IMR-90 (cell line): Measurements from ENCODE around the gene CHMP1B. TPM values are rescaled to one million over a fixed set of nuclear protein-coding genes. Genes with fewer than 3 reads are reported as not detected.

Experiments used
- ATAC-seq: fragments of 200-7000 bp; cut with Tn5 transposase; 2 replicates; pipeline ENCODE4 v1.9.1; 2020; ENCODE audit warnings: low read depth, mild to moderate bottlenecking, moderate library complexity
- BruUV-seq: library from RNA; stranded (reverse); fragments of 400-500 nt; replicated peaks from 2 replicates; lab custom pipeline; 2021; lab: Mats Ljungman, UMichigan
- CTCF ChIA-PET: fragments of 300-600 bp; formaldehyde crosslinking; extraction: SDS; loops from one replicate; lab custom pipeline; 2021; ENCODE audit warnings: antibody characterized with exemption; lab: Yijun Ruan, JAX
- POLR2A ChIA-PET: fragments of 300-600 bp; sonication (Branson Sonifier 250); formaldehyde crosslinking; loops from one replicate; lab custom pipeline; 2022; ENCODE audit warnings: antibody characterized with exemption; ENCODE audit not compliant: unreplicated experiment; lab: Charles Lee
- DNase-seq: peaks from one replicate; pipeline ENCODE4 v3.0.0; 2013
- H2AFZ ChIP-seq: replicated peaks from 2 replicates; pipeline ENCODE3; 2013; ENCODE audit warnings: low read length, mild to moderate bottlenecking; ENCODE audit not compliant: poor library complexity
- H2AK5ac ChIP-seq: 2 replicates; pipeline ENCODE4 v1.6.1; 2013; ENCODE audit warnings: low read depth, low read length, inconsistent platforms
- H2AK9ac ChIP-seq: replicated peaks from 2 replicates; pipeline ENCODE3; 2013; ENCODE audit warnings: mild to moderate bottlenecking, low read depth, low read length, moderate library complexity; ENCODE audit not compliant: poor library complexity
- H2BK120ac ChIP-seq: 2 replicates; pipeline ENCODE4 v1.6.1; 2013; ENCODE audit warnings: low read depth, low read length, inconsistent platforms
- H2BK15ac ChIP-seq: 3 replicates; pipeline ENCODE4 v1.6.1; 2013; ENCODE audit warnings: low read depth, low read length, inconsistent platforms
- H2BK20ac ChIP-seq: 2 replicates; pipeline ENCODE4 v1.6.1; 2013; ENCODE audit warnings: low read depth, mild to moderate bottlenecking, inconsistent platforms, low read length, moderate library complexity
- H2BK5ac ChIP-seq: 2 replicates; pipeline ENCODE4 v1.6.1; 2013; ENCODE audit warnings: mild to moderate bottlenecking, low read depth, low read length, inconsistent platforms; ENCODE audit not compliant: poor library complexity, severe bottlenecking
- H3K14ac ChIP-seq: replicated peaks from 2 replicates; pipeline ENCODE4 v1.6.1; 2013; ENCODE audit warnings: low read depth, low read length, inconsistent platforms
- H3K18ac ChIP-seq: 2 replicates; pipeline ENCODE4 v1.6.1; 2013; ENCODE audit warnings: low read depth, low read length, control low read depth
- H3K23ac ChIP-seq: 2 replicates; pipeline ENCODE4 v1.6.1; 2013; ENCODE audit warnings: low read depth, low read length, inconsistent platforms
- H3K27ac ChIP-seq: 2 replicates; pipeline ENCODE4 v1.5.1; 2013; ENCODE audit warnings: mild to moderate bottlenecking, control low read depth, low read length; ENCODE audit not compliant: insufficient read depth
- H3K27me3 ChIP-seq: 2 replicates; pipeline ENCODE4 v1.6.1; 2013; ENCODE audit warnings: low read length; ENCODE audit not compliant: control insufficient read depth, insufficient read depth
- H3K36me3 ChIP-seq: 2 replicates; pipeline ENCODE4 v1.6.1; 2013; ENCODE audit warnings: low read length, mixed read lengths; ENCODE audit not compliant: control insufficient read depth, insufficient read depth
- H3K4ac ChIP-seq: 2 replicates; pipeline ENCODE4 v1.6.1; 2013; ENCODE audit warnings: low read depth, low read length, inconsistent platforms
- H3K4me1 ChIP-seq: 2 replicates; pipeline ENCODE4 v1.6.1; 2013; ENCODE audit warnings: low read length, mixed read lengths; ENCODE audit not compliant: control insufficient read depth, insufficient read depth
- H3K4me2 ChIP-seq: 2 replicates; pipeline ENCODE4 v1.6.1; 2013; ENCODE audit warnings: low read depth, mild to moderate bottlenecking, control low read depth, low read length, moderate library complexity
- H3K4me3 ChIP-seq: 2 replicates; pipeline ENCODE4 v1.5.1; 2013; ENCODE audit warnings: low read depth, mild to moderate bottlenecking, control low read depth, low read length, moderate library complexity; ENCODE audit not compliant: insufficient read depth
- H3K56ac ChIP-seq: 2 replicates; pipeline ENCODE4 v1.6.1; 2013; ENCODE audit warnings: low read length, inconsistent platforms; ENCODE audit not compliant: insufficient read depth; ENCODE audit errors: extremely low read depth
- H3K79me1 ChIP-seq, 2 experiments: 2 replicates each; pipeline ENCODE4 v1.6.1; 2013; ENCODE audit warnings: low read length in 2 of 2, inconsistent platforms in 1 of 2, low read depth in 1 of 2
- H3K9ac ChIP-seq: 2 replicates; pipeline ENCODE4 v1.6.1; 2013; ENCODE audit warnings: low read depth, low read length, control low read depth
- H3K9me1 ChIP-seq: 2 replicates; pipeline ENCODE4 v1.6.1; 2013; ENCODE audit warnings: low read length, inconsistent platforms; ENCODE audit not compliant: insufficient read depth
- H3K9me3 ChIP-seq: 2 replicates; pipeline ENCODE4 v1.6.1; 2013; ENCODE audit warnings: low read length; ENCODE audit not compliant: control insufficient read depth, insufficient read depth
- H4K20me1 ChIP-seq: 2 replicates; pipeline ENCODE4 v1.6.1; 2013; ENCODE audit warnings: low read length, inconsistent platforms; ENCODE audit not compliant: insufficient read depth
- H4K5ac ChIP-seq: 2 replicates; pipeline ENCODE4 v1.6.1; 2013; ENCODE audit warnings: mild to moderate bottlenecking, low read depth, low read length, control low read depth
- H4K8ac ChIP-seq, 2 experiments: 2 replicates each; pipeline ENCODE4 v1.6.1; 2013; ENCODE audit warnings: low read depth in 2 of 2, low read length in 2 of 2, control low read depth in 1 of 2, inconsistent platforms in 1 of 2
- H4K91ac ChIP-seq: 2 replicates; pipeline ENCODE4 v1.6.1; 2013; ENCODE audit warnings: low read depth, low read length, inconsistent platforms; ENCODE audit not compliant: insufficient read depth
- BHLHE40 ChIP-seq: fragments of 150-350 bp; IDR thresholded peaks from 2 replicates; pipeline ENCODE4 v1.6.1; 2016; ENCODE audit warnings: mild to moderate bottlenecking, low read depth, low read length
- FOS ChIP-seq: fragments of 150-350 bp; IDR thresholded peaks from 2 replicates; pipeline ENCODE4 v1.6.1; 2016; ENCODE audit warnings: low read depth, low read length
- POLR2A ChIP-seq: IDR thresholded peaks from 2 replicates; pipeline ENCODE4 v1.6.1; 2012; ENCODE audit warnings: mild to moderate bottlenecking, low read depth, low read length
- SMC3 ChIP-seq: fragments of 150-350 bp; IDR thresholded peaks from 2 replicates; pipeline ENCODE4 v1.6.1; 2016; ENCODE audit warnings: low read depth, mild to moderate bottlenecking, antibody characterized with exemption, low read length, moderate library complexity
- USF2 ChIP-seq: fragments of 150-350 bp; IDR thresholded peaks from 2 replicates; pipeline ENCODE4 v1.6.1; 2017; ENCODE audit warnings: mild to moderate bottlenecking, antibody characterized with exemption, low read length, low read depth
- WGBS, 2 experiments: methylation state at CpG; one replicate each; pipeline versions ENCODE4 v1.1.5 to v1.1.7; 2013; ENCODE audit warnings: missing lambda C conversion rate in 2 of 2; ENCODE audit not compliant: insufficient read length in 1 of 2; ENCODE audit errors: extremely low coverage in 2 of 2; 5-methylcytosine and 5-hydroxymethylcytosine counted together
- dilution Hi-C: fragments of 300-500 bp; cut with HindIII; formaldehyde crosslinking; loops from one replicate; pipeline ENCODE4 v1.14.3; 2018; ENCODE audit warnings: low sequenced_read_pairs; ENCODE audit not compliant: unreplicated experiment
- in situ Hi-C: fragments of 300-500 bp; cut with MboI; formaldehyde crosslinking; loops from 3 replicates; pipeline ENCODE4 v1.14.3; 2019; ENCODE audit warnings: low sequenced_read_pairs, inconsistent platforms, mixed read lengths
- intact Hi-C: fragments of 100-400 bp; cut with micrococcal nuclease; formaldehyde crosslinking; loops from 2 replicates; pipeline ENCODE4 v1.10.0; 2022
- polyA plus RNA-seq, 3 experiments: library from polyadenylated mRNA; depleted of rRNA; stranded (reverse); fragments of >200 nt; gene quantifications; 2 replicates each; pipeline ENCODE4 v1.2.3, GENCODE V29; 2012; ENCODE audit warnings: low replicate concordance in 1 of 3
- total RNA-seq: library from RNA; depleted of rRNA; stranded (reverse); fragments of >200 nt; gene quantifications from 2 replicates; pipeline ENCODE4 v1.2.3, GENCODE V29; 2012

Gene CHMP1B
- total and polyA plus RNA-seq, 2 of the 4 experiments (the other 2 are of a cell fraction): 21.1 to 39.4 TPM

DNA sequence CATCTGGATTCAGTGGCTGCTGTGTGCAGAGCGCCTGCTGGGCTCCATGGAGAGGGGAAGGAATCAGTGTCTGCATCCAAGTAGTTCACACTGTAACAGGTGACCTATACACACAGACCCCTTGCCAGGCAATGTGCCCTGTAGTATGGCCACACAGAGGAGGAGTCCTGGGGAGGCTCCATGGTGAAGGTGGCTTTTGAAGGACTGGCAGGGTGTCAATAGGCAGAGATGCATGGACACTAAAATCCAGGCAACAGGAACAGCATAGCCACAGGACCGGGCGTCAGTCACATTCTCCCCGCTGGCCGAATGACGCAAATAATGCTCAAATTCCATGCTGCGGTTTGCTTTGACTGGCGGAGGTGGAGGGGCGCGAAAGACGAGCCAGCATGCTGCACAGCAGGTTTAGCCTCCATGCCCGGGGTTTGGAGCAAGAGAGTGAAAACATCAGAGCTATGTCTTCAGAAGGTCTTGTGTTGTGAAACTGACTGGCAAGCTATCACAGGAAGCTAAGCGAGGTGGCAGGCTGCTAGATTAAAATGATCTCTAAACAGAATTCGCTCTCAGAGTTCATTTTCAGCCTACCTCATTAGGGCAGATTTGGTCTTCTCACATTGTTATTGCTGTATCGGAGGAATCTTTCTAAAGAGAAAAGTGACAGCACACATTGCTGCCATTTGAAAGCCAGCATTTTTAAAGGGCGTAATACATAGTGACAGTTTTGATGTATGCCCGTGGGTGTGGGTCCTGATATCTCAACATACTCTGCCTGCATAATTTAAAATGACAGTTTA, 1.2 kb upstream of the CHMP1B start (continued):
- no peak for TF ChIP-seq USF2
- TF ChIP-seq SMC3: no peak
- 0 out of 2 replicates have a peak, but pooled peaks have one; percentile 49 for TF ChIP-seq FOS

- Histone ChIP-seq H2AK9ac (no peak overlapping the region), H3K36me3 (no peaks in the 10 kb centered on the region; the same call in 1 of the 2 replicates), H3K9me1 (no peaks in the 10 kb centered on the region), H4K91ac (peak overlapping the region; percentile 52), H2BK15ac (peak overlapping the region; percentile 49; the same call in 2 of the 3 replicates), H4K8ac (peak overlapping the region; percentile 87 to 92), H4K5ac (peak overlapping the region; percentile 35), H2AK5ac (peak overlapping the region; percentile 13; the same call in 1 of the 2 replicates), H3K79me1 (peaks cover 0 to 19% of the 10 kb centered on the region in 2 experiments; a peak in 2 of 4 replicates), H3K4me3 (peak overlapping the region; percentile 83), H2BK120ac (peak overlapping the region; percentile 43), H2AFZ (peak overlapping the region; percentile 83), H2BK20ac (no peak overlapping the region), H3K23ac (peak overlapping the region; percentile 68), H3K9ac (peak overlapping the region; percentile 76), H3K27ac (peak overlapping the region; percentile 82), H3K4ac (peak overlapping the region; percentile 68), H4K20me1 (no peaks in the 10 kb centered on the region), H3K4me2 (peak overlapping the region; percentile 85), H3K9me3 (no peaks in the 10 kb centered on the region), H3K27me3 (no peaks in the 10 kb centered on the region), H3K18ac (peak overlapping the region; percentile 45; the same call in 1 of the 2 replicates), H2BK5ac (peak overlapping the region; percentile 91), H3K56ac (peak overlapping the region; percentile 88), H3K4me1 (peaks cover 6% of the 10 kb centered on the region), H3K14ac (peak overlapping the region; percentile 48)
- DNase-seq (no peak), ATAC-seq (peak; percentile 36)
- BruUV-seq: no TSS peak
- in situ Hi-C loops (loop anchor here (10.0 kb wide), 1 partner anchor 434 kb away; no protein-coding TSS in a partner anchor), dilution Hi-C loops (no loop called here), intact Hi-C loops (loop anchor here (2.0 to 10.0 kb wide), 5 partner anchors 58 to 188 kb away; partner anchors contain the start of genes IMPA2 and MPPE1)
- no CpG with 5 or more reads among the region's 10 CpGs for WGBS, 2 experiments
- ChIA-PET CTCF (interaction anchor here (1.7 kb wide), 1 partner anchor 20 kb away, joined by 3 read pairs; no protein-coding TSS in a partner anchor), POLR2A (no interaction called here)
- TF ChIP-seq POLR2A (peak; percentile 78), BHLHE40 (no peak)
These were observed 430 bp upstream of the CHMP1B start for GRCh38 chr18:11850821-11851145.
